Motor neuron (in vitro differentiated cells): Measurements from ENCODE around the gene ACTN1. TPM values are rescaled to one million over a fixed set of nuclear protein-coding genes. Genes with fewer than 3 reads are reported as not detected.

Source experiments
- ATAC-seq, 8 experiments: fragments of 200-7000 bp; cut with Tn5 transposase; replicated peaks in 6 of 8; 2 replicates each; pipeline ENCODE4 v1.8.0; 2021; ENCODE audit warnings: mild to moderate bottlenecking in 8 of 8, moderate library complexity in 8 of 8
- H3K27ac ChIP-seq, 2 donors: fragments of 250-450 bp; sonication (Bioruptor Pico); 2 replicates each; pipeline ENCODE4 v1.9.0; 2021; ENCODE audit warnings: antibody characterized with exemption in 2 of 2, mild to moderate bottlenecking in 2 of 2, moderate library complexity in 1 of 2
- H3K4me1 ChIP-seq, 2 donors: fragments of 250-450 bp; sonication (Bioruptor Pico); replicated peaks in 1 of 2; 2 replicates each; pipeline ENCODE4 v1.6.1; 2021; ENCODE audit warnings: antibody characterized with exemption in 2 of 2, mild to moderate bottlenecking in 2 of 2, moderate library complexity in 1 of 2
- H3K4me3 ChIP-seq, 5 donors: fragments of 250-450 bp; sonication (Bioruptor Pico); 2 replicates each; pipeline ENCODE4 v1.9.0; 2021; ENCODE audit warnings: antibody characterized with exemption in 5 of 5, mild to moderate bottlenecking in 5 of 5, moderate library complexity in 4 of 5
- WGBS, 10 experiments: fragments of 450-650 bp; shearing (Covaris generic); methylation state at CpG; one replicate each; pipeline ENCODE4 v1.0.0; 2022; 5-methylcytosine and 5-hydroxymethylcytosine counted together
- in situ Hi-C, 9 experiments: fragments of 400-800 bp; cut with MboI; loops; one replicate each; pipeline ENCODE4 v1.15.0; 2021; ENCODE audit warnings: low sequenced_read_pairs in 9 of 9, low pct_unique_long_range_greater_than_20kb in 2 of 9; ENCODE audit not compliant: unreplicated experiment in 9 of 9
- total RNA-seq, 8 experiments: library from RNA; unstranded; fragments of 300-600 nt; gene quantifications; 2 replicates each; pipeline versions ENCODE4 v1.2.3 to v1.2.4, GENCODE V29; 2022

ACTN1 gene
- total RNA-seq, 8 experiments from 2014 or later, result 9.3 to 159 (median 56.5) TPM

GRCh38 chr14:68951035-68951797 is 27.9 kb downstream of the ACTN1 start:
- Histone ChIP-seq H3K4me1 (peaks cover 0 to 16% of the 10 kb centered on the region in 2 donors), H3K4me3 (no peak overlapping the region), H3K27ac (no peak overlapping the region)
- in situ Hi-C loops, result no loop called here
- 0 to 100% (median 66%) methylated on average over 2 to 11 of the region's 19 CpGs; no CpG with 5 or more reads in 2 of the 10 experiments for WGBS, 10 experiments
- peak in 4 of 8 experiments; percentile 8 to 80 (median 68) for ATAC-seq

- Histone ChIP-seq H3K27ac (no peak overlapping the region), H3K4me3 (no peak overlapping the region), H3K4me1 (peaks cover 0 to 11% of the 10 kb centered on the region in 2 donors)
- ATAC-seq, result no peak
- in situ Hi-C loops, result no loop called here
- WGBS, 10 experiments, result 36 to 100% (median 81%) methylated on average over 1 to 5 of the region's 5 CpGs; no CpG with 5 or more reads in 1 of the 10 experiments
Measured at GRCh38 chr14:68950111-68950510, 29.0 kb downstream of the ACTN1 start.

GRCh38 chr14:68949601-68949965 is 29.5 kb downstream of the ACTN1 start:
- 19 to 100% (median 60%) methylated on average over 1 to 2 of the region's 2 CpGs; no CpG with 5 or more reads in 3 of the 10 experiments for WGBS, 10 experiments
- Histone ChIP-seq H3K4me3 (no peak overlapping the region), H3K4me1 (peaks cover 0 to 11% of the 10 kb centered on the region in 2 donors), H3K27ac (no peak overlapping the region)
- in situ Hi-C loops, result no loop called here
- ATAC-seq, result no peak

GRCh38 chr14:68948686-68949600 is 30.2 kb downstream of the ACTN1 start:
- H3K27ac ChIP-seq, result no peak overlapping the region

GRCh38 chr14:68947802-68948201 is 31.3 kb downstream of the ACTN1 start:
- in situ Hi-C loops, result no loop called here
- ATAC-seq, result peak; percentile 16 to 97 (median 85)
- Histone ChIP-seq H3K27ac (no peak overlapping the region), H3K4me3 (no peak overlapping the region), H3K4me1 (peaks cover 2 to 14% of the 10 kb centered on the region in 2 donors)
- WGBS, 10 experiments, result 6 to 60% (median 20%) methylated on average over 1 to 6 of the region's 8 CpGs; no CpG with 5 or more reads in 3 of the 10 experiments

More at GRCh38 chr14:68948686-68949600, 30.2 kb downstream of the ACTN1 start:
- H3K4me1 ChIP-seq, result peaks cover 0 to 11% of the 10 kb centered on the region in 2 donors
- in situ Hi-C loops, result no loop called here
- no peak for ATAC-seq
- WGBS, 10 experiments, result 15 to 95% (median 38%) methylated on average over 2 to 7 of the region's 12 CpGs; no CpG with 5 or more reads in 3 of the 10 experiments
- no peak overlapping the region for H3K4me3 ChIP-seq

GRCh38 chr14:68946489-68946822 is 32.6 kb downstream of the ACTN1 start:
- in situ Hi-C loops, result no loop called here
- ATAC-seq, result no peak
- peaks cover 3 to 24% of the 10 kb centered on the region in 2 donors for H3K4me1 ChIP-seq

GRCh38 chr14:68945585-68946488 is 33.3 kb downstream of the ACTN1 start:
- H3K4me1 ChIP-seq, result peaks cover 3 to 24% of the 10 kb centered on the region in 2 donors
- 33 to 90% (median 78%) methylated on average over 2 to 6 of the region's 11 CpGs; no CpG with 5 or more reads in 4 of the 10 experiments for WGBS, 10 experiments

More at GRCh38 chr14:68946489-68946822, 32.6 kb downstream of the ACTN1 start:
- Histone ChIP-seq H3K4me3 (no peak overlapping the region), H3K27ac (no peak overlapping the region)
- WGBS, 10 experiments, result 90 to 100% methylated on average over 2 of the region's 4 CpGs; no CpG with 5 or more reads in 8 of the 10 experiments

GRCh38 chr14:68945190-68945584 is 33.9 kb downstream of the ACTN1 start:
- Histone ChIP-seq H3K27ac (no peak overlapping the region), H3K4me3 (no peak overlapping the region), H3K4me1 (peaks cover 3 to 26% of the 10 kb centered on the region in 2 donors)
- ATAC-seq, result no peak
- in situ Hi-C loops, result no loop called here
- 62 to 100% (median 89%) methylated on average over 1 to 4 of the region's 4 CpGs; no CpG with 5 or more reads in 1 of the 10 experiments for WGBS, 10 experiments

More at GRCh38 chr14:68945585-68946488, 33.3 kb downstream of the ACTN1 start:
- Histone ChIP-seq H3K4me3 (no peak overlapping the region), H3K27ac (no peak overlapping the region)
- in situ Hi-C loops, result no loop called here
- no peak for ATAC-seq

GRCh38 chr14:68944162-68944561 is 34.9 kb downstream of the ACTN1 start:
- in situ Hi-C loops, result no loop called here
- Histone ChIP-seq H3K27ac (no peak overlapping the region), H3K4me1 (peaks cover 9 to 36% of the 10 kb centered on the region in 2 donors), H3K4me3 (no peak overlapping the region)
- WGBS, 10 experiments, result 20 to 90% (median 69%) methylated on average over 1 to 5 of the region's 6 CpGs
- no peak for ATAC-seq

- 80 to 100% (median 100%) methylated on average over 1 of the region's 10 CpGs; no CpG with 5 or more reads in 7 of the 10 experiments for WGBS, 10 experiments
- in situ Hi-C loops, result no loop called here
- Histone ChIP-seq H3K4me3 (no peak overlapping the region), H3K27ac (no peak overlapping the region), H3K4me1 (peaks cover 9 to 46% of the 10 kb centered on the region in 2 donors)
- no peak for ATAC-seq
Measured at GRCh38 chr14:68943107-68943506, 36.0 kb downstream of the ACTN1 start.

- Histone ChIP-seq H3K4me1 (peaks cover 9 to 46% of the 10 kb centered on the region in 2 donors), H3K27ac (no peak overlapping the region)
Measured at GRCh38 chr14:68942296-68943035, 36.6 kb downstream of the ACTN1 start.

More at GRCh38 chr14:68942296-68943035, 36.6 kb downstream of the ACTN1 start:
- ATAC-seq, result peak in 1 of 8 experiments; percentile 3
- no peak overlapping the region for H3K4me3 ChIP-seq
- 0 to 92% (median 56%) methylated on average over 1 to 8 of the region's 14 CpGs; no CpG with 5 or more reads in 3 of the 10 experiments for WGBS, 10 experiments
- in situ Hi-C loops, result no loop called here
